Endodermal cell (in vitro differentiated cells): ENCODE results near the gene PTPRN2. TPM values are rescaled to one million over a fixed set of nuclear protein-coding genes. Genes with fewer than 3 reads are reported as not detected.

Source experiments
- DNase-seq: peaks from one replicate; pipeline ENCODE4 v3.0.0-alpha.2; 2017
- H3K27ac ChIP-seq: 2 replicates; pipeline ENCODE4 v1.5.1; 2013; ENCODE audit warnings: mild to moderate bottlenecking, low read depth, low read length, moderate library complexity
- H3K27me3 ChIP-seq: 2 replicates; pipeline ENCODE4 v1.6.1; 2013; ENCODE audit warnings: mild to moderate bottlenecking, low read length, moderate library complexity; ENCODE audit not compliant: insufficient read depth, control insufficient read depth, poor library complexity, severe bottlenecking
- H3K36me3 ChIP-seq: 2 replicates; pipeline ENCODE4 v1.7.0; 2013; ENCODE audit warnings: mild to moderate bottlenecking, low read length, moderate library complexity; ENCODE audit not compliant: control insufficient read depth, insufficient read depth
- H3K4me1 ChIP-seq: one replicate; pipeline ENCODE4 v1.7.0; 2013; ENCODE audit warnings: low read length; ENCODE audit not compliant: control insufficient read depth, insufficient read depth
- H3K4me3 ChIP-seq: 2 replicates; pipeline ENCODE4 v1.5.1; 2013; ENCODE audit warnings: mild to moderate bottlenecking, low read length, moderate library complexity
- H3K9ac ChIP-seq: 2 replicates; pipeline ENCODE4 v1.6.1; 2013; ENCODE audit warnings: mild to moderate bottlenecking, low read length, moderate library complexity; ENCODE audit not compliant: poor library complexity, severe bottlenecking; ENCODE audit errors: extremely low read depth
- H3K9me3 ChIP-seq: 2 replicates; pipeline ENCODE4 v1.6.1; 2013; ENCODE audit warnings: mild to moderate bottlenecking, low read length, moderate library complexity; ENCODE audit not compliant: control insufficient read depth
- H3K27ac Mint-ChIP-seq: 2 replicates; pipeline ENCODE4 v1.8.0; 2020; ENCODE audit warnings: mixed read lengths
- H3K27me3 Mint-ChIP-seq: 2 replicates; pipeline ENCODE4 v1.8.0; 2021; ENCODE audit warnings: mild to moderate bottlenecking, mixed read lengths; ENCODE audit not compliant: insufficient read depth
- H3K36me3 Mint-ChIP-seq: 2 replicates; pipeline ENCODE4 v1.8.0; 2020; ENCODE audit warnings: low read depth, mixed read lengths
- H3K4me1 Mint-ChIP-seq: 2 replicates; pipeline ENCODE4 v1.8.0; 2020; ENCODE audit warnings: mixed read lengths
- H3K4me3 Mint-ChIP-seq: 2 replicates; pipeline ENCODE4 v1.8.0; 2020; ENCODE audit warnings: mild to moderate bottlenecking, moderate library complexity, mixed read lengths
- H3K9me3 Mint-ChIP-seq: 2 replicates; pipeline ENCODE4 v1.8.0; 2020; ENCODE audit warnings: mild to moderate bottlenecking, mixed read lengths
- CTCF ChIP-seq: fragments of 200-600 bp; sonication (generic); conservative IDR thresholded peaks from 2 replicates; pipeline ENCODE4 v1.5.0; 2021; ENCODE audit warnings: antibody characterized with exemption, mild to moderate bottlenecking
- WGBS, 2 experiments: methylation state at CpG; one replicate each; pipeline versions ENCODE4 v1.1.5 to v1.1.7; 2013; ENCODE audit warnings: missing lambda C conversion rate in 2 of 2, mixed read lengths in 1 of 2; ENCODE audit not compliant: insufficient coverage in 1 of 2, insufficient read length in 1 of 2; 5-methylcytosine and 5-hydroxymethylcytosine counted together
- total RNA-seq, 2 donors: library from RNA; stranded (reverse); fragmentation: NEBNext Ultra II Directional in 1 of 2; extraction: Animal tissue kit (Norgen Biotek cat#: 25700) in 1 of 2; gene quantifications; 2 replicates in 1 of 2; 3 replicates in 1 of 2; pipeline ENCODE4 v1.2.1, GENCODE V29; 2021

Gene PTPRN2
- total RNA-seq, 2 donors from 2014 or later, result 0.69 to 1.2 TPM

GRCh38 chr7:157646551-157646950 is 941.1 kb downstream of the PTPRN2 start:
- WGBS, 2 experiments, result 89 to 96% methylated on average over 4 to 13 of the region's 13 CpGs

DNA sequence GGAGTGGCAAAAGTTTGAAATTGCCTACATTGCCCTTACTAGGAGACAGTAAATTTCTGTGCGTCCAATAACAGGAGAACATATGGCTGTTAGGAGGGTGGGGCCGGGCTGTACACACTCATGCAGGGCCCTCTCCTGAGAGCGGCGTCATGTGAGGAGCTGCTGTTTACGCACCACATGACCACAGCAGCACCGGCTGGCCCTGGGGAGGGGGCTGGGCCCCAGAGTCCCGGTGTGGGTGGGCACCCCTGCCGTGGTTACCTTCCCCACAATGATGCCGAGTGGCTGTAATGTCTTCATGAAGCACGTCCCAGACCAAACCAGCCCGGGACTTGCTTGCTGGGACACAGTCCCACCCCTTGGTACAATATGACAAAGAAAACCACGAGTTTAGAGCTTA is 942.1 kb downstream of the PTPRN2 start:
- DNase-seq, result no peak
- no peak overlapping the region for H3K4me3 ChIP-seq
- H3K27ac ChIP-seq, result no peak overlapping the region
- WGBS, 2 experiments, result 86 to 91% methylated on average over 11 to 12 of the region's 12 CpGs
- Mint-ChIP-seq H3K27me3 (no peaks in the 10 kb centered on the region), H3K36me3 (no peaks in the 10 kb centered on the region), H3K9me3 (peaks cover 20% of the 10 kb centered on the region), H3K27ac (no peak overlapping the region), H3K4me3 (no peak overlapping the region), H3K4me1 (no peaks in the 10 kb centered on the region)
- no peaks in the 10 kb centered on the region for H3K27me3 ChIP-seq
- H3K36me3 ChIP-seq, result no peaks in the 10 kb centered on the region
- no peaks in the 10 kb centered on the region for H3K4me1 ChIP-seq
- peaks cover 35% of the 10 kb centered on the region for H3K9me3 ChIP-seq
- no peak for TF ChIP-seq CTCF
- H3K9ac ChIP-seq, result no peak overlapping the region

More at GRCh38 chr7:157646551-157646950, 941.1 kb downstream of the PTPRN2 start:
- TF ChIP-seq CTCF, result no peak
- H3K4me1 Mint-ChIP-seq, result no peaks in the 10 kb centered on the region
- H3K4me1 ChIP-seq, result no peaks in the 10 kb centered on the region
- no peaks in the 10 kb centered on the region for H3K27me3 Mint-ChIP-seq
- peaks cover 10% of the 10 kb centered on the region for H3K9me3 Mint-ChIP-seq
- DNase-seq, result no peak
- H3K9ac ChIP-seq, result no peak overlapping the region
- peaks cover 33% of the 10 kb centered on the region for H3K9me3 ChIP-seq
- no peak overlapping the region for H3K4me3 ChIP-seq
- H3K36me3 Mint-ChIP-seq, result no peaks in the 10 kb centered on the region
- H3K27ac ChIP-seq, result no peak overlapping the region
- H3K36me3 ChIP-seq, result no peaks in the 10 kb centered on the region
- H3K27ac Mint-ChIP-seq, result no peak overlapping the region
- H3K27me3 ChIP-seq, result no peaks in the 10 kb centered on the region
- no peak overlapping the region for H3K4me3 Mint-ChIP-seq

DNA sequence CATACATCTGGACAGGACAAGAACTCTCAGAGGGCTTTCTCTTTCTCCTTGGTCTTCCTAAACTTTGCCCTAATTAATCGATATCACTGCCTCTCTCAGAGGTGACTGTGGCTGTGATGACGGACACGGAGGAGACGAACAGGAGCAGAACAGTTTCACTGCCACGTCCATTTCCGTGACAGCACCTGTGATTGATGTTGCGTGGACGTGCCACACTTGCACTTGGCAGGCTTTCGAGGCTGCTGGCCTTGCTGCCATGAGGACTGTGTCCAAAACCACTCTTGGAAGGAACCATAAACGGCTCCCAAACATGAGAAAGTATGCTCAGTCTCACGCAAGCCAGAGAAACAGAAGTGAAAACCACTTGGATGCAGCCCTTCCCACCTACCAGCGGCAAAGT is 942.7 kb downstream of the PTPRN2 start:
- H3K9me3 Mint-ChIP-seq, result peaks cover 25% of the 10 kb centered on the region
- Histone ChIP-seq H3K9ac (no peak overlapping the region), H3K9me3 (peaks cover 41% of the 10 kb centered on the region), H3K4me3 (no peak overlapping the region), H3K27ac (no peak overlapping the region), H3K4me1 (no peaks in the 10 kb centered on the region), H3K27me3 (no peaks in the 10 kb centered on the region), H3K36me3 (no peaks in the 10 kb centered on the region)
- H3K4me1 Mint-ChIP-seq, result no peaks in the 10 kb centered on the region
- H3K36me3 Mint-ChIP-seq, result no peaks in the 10 kb centered on the region
- H3K4me3 Mint-ChIP-seq, result no peak overlapping the region
- no peak overlapping the region for H3K27ac Mint-ChIP-seq
- no peaks in the 10 kb centered on the region for H3K27me3 Mint-ChIP-seq
- no peak for TF ChIP-seq CTCF
- peak; percentile 15 for DNase-seq
- 75 to 78% methylated on average over 11 to 12 of the region's 12 CpGs for WGBS, 2 experiments
